Osteocyte (in vitro differentiated cells): ENCODE measurements around the gene MOBP. TPM values are rescaled to one million over a fixed set of nuclear protein-coding genes. Genes with fewer than 3 reads are reported as not detected.
A peak's percentile ranks its signal among the peaks of the same experiment; 100 is the strongest.

ENCODE experiments used
- DNase-seq: peaks from one replicate; pipeline ENCODE4 v3.0.0; 2021; ENCODE audit warnings: mixed read lengths; ENCODE audit not compliant: unreplicated experiment; ENCODE audit errors: extremely low spot score
- H3K27ac Mint-ChIP-seq: one replicate; pipeline ENCODE4 v1.8.0; 2021; ENCODE audit warnings: mild to moderate bottlenecking, mixed read lengths; ENCODE audit not compliant: unreplicated experiment
- H3K27me3 Mint-ChIP-seq: one replicate; pipeline ENCODE4 v1.8.0; 2021; ENCODE audit warnings: mixed read lengths; ENCODE audit not compliant: unreplicated experiment
- H3K36me3 Mint-ChIP-seq: one replicate; pipeline ENCODE4 v1.8.0; 2021; ENCODE audit warnings: mixed read lengths; ENCODE audit not compliant: unreplicated experiment
- H3K4me1 Mint-ChIP-seq: one replicate; pipeline ENCODE4 v1.8.0; 2021; ENCODE audit warnings: mixed read lengths; ENCODE audit not compliant: unreplicated experiment
- H3K4me3 Mint-ChIP-seq: one replicate; pipeline ENCODE4 v1.8.0; 2021; ENCODE audit warnings: mild to moderate bottlenecking, moderate library complexity, mixed read lengths; ENCODE audit not compliant: unreplicated experiment
- H3K9me3 Mint-ChIP-seq: one replicate; pipeline ENCODE4 v1.8.0; 2021; ENCODE audit warnings: mixed read lengths; ENCODE audit not compliant: unreplicated experiment
- CTCF ChIP-seq: fragments of 200-600 bp; sonication (generic); IDR thresholded peaks from 2 replicates; pipeline ENCODE4 v1.5.0; 2021; ENCODE audit warnings: antibody characterized with exemption, mild to moderate bottlenecking, moderate library complexity
- total RNA-seq: library from RNA; stranded (reverse); gene quantifications from 2 replicates; pipeline ENCODE4 v1.2.1, GENCODE V29; 2021

MOBP gene
- total RNA-seq, 1 donor from 2014 or later: not detected

- DNase-seq: no peak
- TF ChIP-seq CTCF: no peak
- H3K27ac Mint-ChIP-seq: peak overlapping the region; percentile 52
- peaks cover 3% of the 10 kb centered on the region for H3K27me3 Mint-ChIP-seq
- H3K4me1 Mint-ChIP-seq: peaks cover 9% of the 10 kb centered on the region
- no peaks in the 10 kb centered on the region for H3K9me3 Mint-ChIP-seq
- H3K36me3 Mint-ChIP-seq: no peaks in the 10 kb centered on the region
- no peak overlapping the region for H3K4me3 Mint-ChIP-seq
These were observed 33.8 kb upstream of the MOBP start for GRCh38 chr3:39433642-39434041.

GRCh38 chr3:39434574-39434973 lies 32.9 kb upstream of the MOBP start:
- Mint-ChIP-seq H3K27ac (no peak overlapping the region), H3K4me1 (peaks cover 9% of the 10 kb centered on the region), H3K27me3 (peaks cover 3% of the 10 kb centered on the region), H3K9me3 (no peaks in the 10 kb centered on the region), H3K36me3 (no peaks in the 10 kb centered on the region), H3K4me3 (no peak overlapping the region)
- TF ChIP-seq CTCF: no peak
- DNase-seq: no peak

DNA sequence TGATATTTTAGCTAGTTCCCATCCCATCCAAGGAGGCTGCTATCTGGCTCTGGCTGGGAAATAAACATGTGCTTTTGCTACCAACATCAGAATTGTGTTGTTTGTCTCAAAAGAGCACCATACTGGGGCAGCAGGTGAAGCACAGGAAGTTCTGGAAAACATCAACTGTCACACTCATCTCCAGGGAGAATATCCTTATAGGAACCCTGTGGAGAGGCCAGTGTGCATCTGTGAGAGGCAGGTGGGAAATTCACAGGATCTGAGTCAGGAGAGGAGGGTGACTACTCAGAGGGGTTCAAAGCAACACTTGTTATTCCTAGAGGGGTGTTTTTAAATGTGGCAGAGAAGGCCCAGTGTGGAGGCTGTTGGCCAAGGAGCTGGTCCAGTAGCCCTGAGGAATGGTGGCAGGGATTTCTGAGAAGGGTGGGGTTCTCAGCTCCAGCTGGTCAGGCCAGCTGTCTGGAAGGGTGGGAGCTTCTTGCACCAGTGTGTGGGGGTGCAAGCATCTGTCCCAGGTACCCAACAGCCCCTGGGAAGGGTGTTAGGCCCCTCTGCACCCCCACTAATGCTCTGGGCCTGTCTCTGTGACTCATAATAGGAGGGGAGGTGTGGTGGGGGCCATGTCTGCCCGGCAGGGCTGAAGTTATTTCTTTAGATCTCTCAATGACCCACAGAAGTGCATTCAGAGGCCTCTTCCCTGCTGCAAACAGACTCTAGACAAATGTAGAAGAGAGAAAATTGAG lies 32.3 kb upstream of the MOBP start:
- no peak overlapping the region for H3K27ac Mint-ChIP-seq
- no peaks in the 10 kb centered on the region for H3K9me3 Mint-ChIP-seq
- H3K27me3 Mint-ChIP-seq: peaks cover 3% of the 10 kb centered on the region
- TF ChIP-seq CTCF: no peak
- no peaks in the 10 kb centered on the region for H3K36me3 Mint-ChIP-seq
- peaks cover 9% of the 10 kb centered on the region for H3K4me1 Mint-ChIP-seq
- H3K4me3 Mint-ChIP-seq: no peak overlapping the region
- DNase-seq: no peak

DNA sequence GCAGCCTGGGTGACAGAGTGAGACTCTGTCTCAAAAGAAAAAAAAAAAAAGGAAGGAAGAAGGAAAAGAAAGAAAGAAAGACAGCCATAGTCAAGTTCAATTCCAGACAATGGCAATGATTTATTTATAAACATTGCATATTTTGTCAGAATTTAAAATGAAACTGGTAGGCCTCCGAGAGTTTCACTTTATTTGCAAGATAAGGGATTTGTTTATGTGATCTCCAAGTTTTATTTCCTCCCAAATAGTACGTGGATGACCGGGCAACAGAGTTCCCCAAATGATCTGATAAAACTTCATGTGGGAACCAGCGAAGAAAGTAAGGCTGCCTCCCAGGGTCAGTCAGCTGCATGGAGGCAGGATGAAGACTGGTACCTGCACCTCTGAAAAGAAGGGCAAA lies 28.6 kb upstream of the MOBP start:
- no peak for DNase-seq
- Mint-ChIP-seq H3K9me3 (no peaks in the 10 kb centered on the region), H3K27me3 (peaks cover 3% of the 10 kb centered on the region), H3K36me3 (no peaks in the 10 kb centered on the region), H3K4me1 (peaks cover 1% of the 10 kb centered on the region), H3K4me3 (no peak overlapping the region), H3K27ac (no peak overlapping the region)
- TF ChIP-seq CTCF: no peak

DNA sequence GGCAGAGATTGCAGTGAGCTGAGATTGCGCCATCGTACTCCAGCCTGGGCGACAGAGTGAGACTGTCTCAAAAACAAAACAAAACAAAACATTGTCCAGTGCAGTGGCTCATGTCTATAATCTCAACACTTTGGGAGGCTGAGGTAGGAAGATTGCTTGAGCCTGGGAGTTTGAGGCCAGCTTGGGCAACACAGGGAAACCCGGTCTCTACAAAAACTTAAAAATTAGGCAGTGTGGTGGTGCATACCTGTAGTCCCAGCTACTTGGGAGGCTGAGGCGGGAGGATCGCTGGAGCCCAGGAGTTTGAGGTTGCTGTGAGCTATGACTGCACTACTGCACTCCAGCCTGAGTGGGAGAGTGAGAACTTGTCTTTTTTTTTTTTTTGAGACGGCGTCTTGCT lies 27.2 kb upstream of the MOBP start:
- no peak overlapping the region for H3K4me3 Mint-ChIP-seq
- H3K4me1 Mint-ChIP-seq: no peaks in the 10 kb centered on the region
- no peaks in the 10 kb centered on the region for H3K9me3 Mint-ChIP-seq
- H3K36me3 Mint-ChIP-seq: no peaks in the 10 kb centered on the region
- H3K27me3 Mint-ChIP-seq: peaks cover 12% of the 10 kb centered on the region
- TF ChIP-seq CTCF: no peak
- peak; percentile 48 for DNase-seq
- no peak overlapping the region for H3K27ac Mint-ChIP-seq
